Caki2 (cell line): ENCODE measurements around the gene TEX22. TPM values are rescaled to one million over a fixed set of nuclear protein-coding genes. Genes with fewer than 3 reads are reported as not detected.

Experiments
- DNase-seq: peaks from one replicate; pipeline ENCODE4 v3.0.0-alpha.2; 2015; ENCODE audit warnings: low read depth
- in situ Hi-C: cut with HindIII; loops from 2 replicates; pipeline ENCODE4 v1.10.0; 2016; ENCODE audit warnings: low sequenced_read_pairs, low pct_unique_long_range_greater_than_20kb, mixed read lengths
- total RNA-seq: library from RNA; depleted of rRNA; stranded (reverse); fragments of >200 nt; shearing (Covaris generic); gene quantifications from 2 replicates; pipeline ENCODE4 v1.2.3, GENCODE V29; 2014; ENCODE audit warnings: low replicate concordance

Gene TEX22
- total RNA-seq, 1 experiment from 2014 or later, result 0.24 TPM

DNA sequence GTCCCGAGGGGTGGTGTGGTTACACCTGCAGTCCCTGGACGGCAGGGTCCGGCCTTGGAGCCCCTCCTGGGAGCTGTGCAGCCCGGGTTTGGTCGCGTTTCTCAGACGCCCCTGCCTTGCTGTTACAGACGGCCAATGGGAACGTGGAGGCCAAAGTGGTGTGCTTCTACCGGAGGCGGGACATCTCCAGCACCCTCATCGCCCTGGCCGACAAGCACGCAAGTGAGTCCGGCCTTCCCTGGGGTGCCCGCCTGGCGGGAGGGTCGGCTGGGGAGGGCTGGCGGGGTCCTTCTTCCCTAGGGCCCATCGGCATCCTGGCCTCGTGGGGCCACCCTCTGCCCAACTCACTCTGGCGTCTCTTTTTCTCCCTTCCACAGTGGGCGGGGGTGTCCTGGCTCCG lies 47.0 kb downstream of the TEX22 start:
- in situ Hi-C loops, result no loop called here

DNA sequence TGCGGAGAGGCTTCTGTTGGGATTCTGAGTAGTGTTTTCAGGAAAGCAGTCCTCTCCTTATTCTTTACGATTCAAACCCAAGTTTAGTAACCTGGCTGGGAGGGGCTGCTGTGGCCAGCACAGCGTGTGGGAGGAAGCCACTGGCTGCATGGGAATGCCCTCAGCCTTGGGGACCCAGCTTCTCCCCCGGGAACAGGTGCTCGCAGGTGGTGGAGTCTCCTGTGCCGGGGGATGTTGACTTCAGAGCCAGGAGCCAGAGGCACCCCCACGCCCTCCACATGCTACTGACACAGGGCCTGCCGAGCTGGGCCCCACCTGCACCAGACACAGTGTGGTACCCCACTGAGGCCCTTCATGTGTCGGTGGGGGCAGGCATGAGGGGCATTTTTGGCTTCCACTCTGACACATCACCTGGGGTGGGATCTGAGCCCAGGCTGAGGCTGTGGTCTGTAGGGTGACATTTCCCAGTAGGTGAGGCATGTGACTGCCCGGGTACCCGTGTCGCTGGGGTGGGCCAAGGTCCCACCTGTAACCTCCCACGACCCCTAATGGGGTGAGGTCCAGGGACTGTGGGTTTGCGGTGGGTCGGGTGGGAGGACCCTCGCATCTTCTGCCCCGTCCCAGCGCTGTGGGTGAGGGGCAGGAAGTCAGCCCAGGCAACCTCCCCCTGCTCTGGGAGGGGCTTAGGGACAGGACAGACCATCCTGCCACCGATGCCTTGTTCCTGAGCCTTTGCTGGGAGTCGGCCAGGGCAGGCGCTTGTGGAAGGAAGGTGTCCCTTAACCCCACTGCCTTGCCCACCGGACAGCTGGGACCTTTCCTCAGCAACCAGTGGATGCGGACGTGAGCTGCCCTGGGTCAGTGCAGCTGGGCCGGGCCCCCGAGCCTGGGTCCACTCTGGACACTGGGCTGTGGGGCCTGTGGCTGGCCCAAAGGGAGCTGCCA lies 47.8 kb downstream of the TEX22 start:
- no peak for DNase-seq
- in situ Hi-C loops, result no loop called here

More for the DNA sequence above, 47.0 kb downstream of the TEX22 start:
- DNase-seq, result no peak

- no peak for DNase-seq
These were observed 48.6 kb downstream of the TEX22 start for GRCh38 chr14:105446971-105447370.

DNA sequence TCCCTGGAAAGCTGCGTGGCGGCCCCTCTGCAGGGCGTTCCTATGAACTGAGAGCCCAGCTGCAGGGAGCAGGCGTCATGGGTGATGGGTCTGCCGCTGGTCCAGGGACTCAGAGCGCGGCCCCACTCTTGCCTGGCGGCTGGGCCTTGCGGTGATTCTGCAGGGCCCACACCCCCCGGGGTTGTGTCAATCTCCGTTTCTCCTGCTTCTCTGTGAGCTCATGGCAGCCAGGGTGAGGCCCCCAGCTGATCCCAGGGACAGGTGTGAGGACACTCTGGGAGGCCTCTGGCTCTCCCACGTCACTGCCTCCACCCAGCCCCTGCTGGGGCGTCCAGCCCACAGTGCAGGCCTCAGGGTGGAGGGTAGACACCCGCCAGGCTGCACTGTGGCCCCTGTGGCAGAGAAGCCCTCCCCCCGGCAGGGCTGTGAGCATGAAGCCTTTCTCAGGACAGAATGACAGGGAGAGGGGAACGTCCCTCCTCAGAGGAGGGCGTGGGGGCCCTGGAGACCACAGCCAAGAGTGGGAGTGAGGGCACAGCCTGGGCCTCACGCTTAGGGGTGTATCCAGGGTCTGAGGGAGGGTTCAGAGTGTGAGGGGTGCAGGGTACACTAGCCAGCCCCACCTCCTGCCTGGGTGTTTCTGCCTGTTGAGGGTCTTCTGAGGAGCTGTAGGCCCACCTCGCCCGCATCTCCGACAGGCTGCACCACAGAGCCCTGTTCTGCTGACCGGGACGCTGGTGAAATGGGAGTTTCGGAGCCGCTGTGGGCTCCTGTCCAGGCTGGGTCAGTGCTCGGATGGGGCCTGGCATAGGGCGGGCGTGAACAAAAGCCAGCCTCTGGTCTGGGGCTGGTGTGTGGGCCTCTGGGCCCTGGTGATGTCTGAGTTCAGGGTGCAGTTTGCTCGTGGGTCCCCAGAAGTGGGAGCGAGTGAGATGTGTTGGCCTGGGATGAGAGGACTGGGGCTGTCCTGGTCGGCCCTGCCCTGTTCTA lies 49.6 kb downstream of the TEX22 start:
- no peak for DNase-seq
- in situ Hi-C loops, result no loop called here

More at GRCh38 chr14:105446971-105447370, 48.6 kb downstream of the TEX22 start:
- in situ Hi-C loops, result no loop called here

DNA sequence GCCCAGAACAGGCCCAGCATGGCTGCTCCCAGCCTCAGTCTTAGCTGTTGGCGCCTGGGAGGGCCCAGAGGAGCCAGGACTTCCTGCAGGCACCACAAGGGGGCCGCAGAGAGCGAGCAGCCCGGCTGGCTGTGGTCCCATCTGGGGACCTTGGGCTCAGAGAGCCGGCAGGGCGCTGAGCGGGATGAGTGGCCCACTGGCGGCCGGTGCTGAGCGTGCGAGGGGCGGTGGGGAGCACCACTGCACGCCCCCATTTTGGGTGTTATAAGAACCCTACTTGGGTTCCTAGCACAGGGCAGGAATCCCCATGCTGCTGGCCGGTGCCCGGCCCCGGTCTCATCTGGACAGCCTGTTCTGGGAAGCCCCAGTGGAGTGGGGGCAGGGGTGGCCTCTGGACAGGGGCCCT lies 50.4 kb downstream of the TEX22 start:
- no peak for DNase-seq
- in situ Hi-C loops, result no loop called here

DNA sequence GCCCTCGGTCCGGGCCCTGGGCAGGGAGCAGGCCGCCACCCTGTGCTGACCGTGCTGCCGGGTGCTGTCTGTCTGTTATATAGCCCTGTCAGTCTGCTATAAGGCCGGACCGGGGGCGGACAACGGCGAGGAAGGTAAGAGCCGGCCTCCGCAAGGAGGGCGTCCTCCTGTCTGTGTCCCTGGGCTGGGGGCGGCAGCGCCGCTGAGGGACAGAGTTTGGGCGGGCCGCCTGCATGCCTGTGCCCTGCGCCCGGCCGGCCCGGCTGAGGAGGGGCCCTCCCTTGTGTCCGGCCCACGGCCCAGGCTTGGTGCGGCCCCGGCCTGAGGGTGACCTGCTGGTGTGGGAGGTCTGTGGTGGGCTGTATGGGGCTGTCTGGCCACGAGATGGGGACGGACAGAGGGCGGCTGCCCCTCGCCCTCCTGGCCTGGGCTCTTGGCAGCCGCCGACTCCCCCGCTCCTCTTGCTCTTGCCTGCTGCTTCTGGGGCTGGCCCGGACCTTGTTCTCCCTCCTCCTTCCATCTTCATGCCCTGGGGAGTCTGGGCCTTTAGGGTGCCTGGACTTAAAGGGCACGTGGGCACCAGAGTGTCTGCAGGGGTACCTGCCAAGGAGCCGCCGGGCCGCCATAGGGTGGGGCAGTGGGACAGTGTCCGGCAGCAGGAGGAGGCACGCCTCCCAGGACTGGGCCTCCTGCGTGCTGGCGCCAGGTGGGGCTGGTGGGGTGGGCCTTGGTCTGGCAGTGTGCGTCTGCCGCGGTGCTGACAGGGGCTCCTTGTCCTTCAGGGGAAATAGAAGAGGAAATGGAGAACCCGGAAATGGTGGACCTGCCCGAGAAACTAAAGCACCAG lies 51.2 kb downstream of the TEX22 start:
- in situ Hi-C loops, result no loop called here

DNA sequence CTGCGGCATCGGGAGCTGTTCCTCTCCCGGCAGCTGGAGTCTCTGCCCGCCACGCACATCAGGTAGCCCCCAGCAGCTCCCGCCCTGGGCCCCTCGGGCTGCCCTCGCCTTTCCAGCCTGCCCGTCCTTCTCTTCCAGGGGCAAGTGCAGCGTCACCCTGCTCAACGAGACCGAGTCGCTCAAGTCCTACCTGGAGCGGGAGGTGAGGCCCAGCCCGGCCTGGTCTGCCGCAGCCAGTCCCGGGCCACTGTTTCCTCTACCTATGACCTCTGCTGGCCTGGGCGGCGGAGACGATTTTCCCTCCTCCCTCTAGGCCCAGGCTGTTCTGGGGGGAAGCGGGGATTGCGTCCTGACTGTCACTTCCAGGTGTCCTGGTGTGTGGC lies 51.8 kb downstream of the TEX22 start:
- in situ Hi-C loops, result no loop called here
- DNase-seq, result no peak

More for the DNA sequence above, 51.2 kb downstream of the TEX22 start:
- DNase-seq, result no peak

GRCh38 chr14:105450864-105451720 lies 52.8 kb downstream of the TEX22 start:
- in situ Hi-C loops, result no loop called here
- no peak for DNase-seq

DNA sequence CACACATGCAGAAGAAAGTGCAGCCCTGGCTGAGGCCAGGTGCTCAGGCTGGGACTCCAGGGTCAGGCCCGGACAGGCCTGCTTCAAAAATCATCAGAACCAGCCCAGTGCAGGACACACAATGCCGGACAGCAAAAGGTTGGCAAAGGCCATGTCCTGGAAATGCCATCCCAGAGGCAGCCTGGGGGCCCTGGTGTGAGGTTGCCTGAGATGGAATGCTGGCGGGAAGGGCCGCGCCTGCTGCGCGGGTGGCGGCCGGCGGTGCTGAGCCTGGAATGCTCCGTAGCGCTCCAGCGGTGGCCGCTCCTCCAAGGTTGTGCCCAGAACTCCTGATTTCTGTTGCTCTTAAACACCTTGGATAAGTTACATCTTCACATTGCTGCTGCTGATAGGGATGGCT lies 54.6 kb downstream of the TEX22 start:
- no peak for DNase-seq
- in situ Hi-C loops, result no loop called here

DNA sequence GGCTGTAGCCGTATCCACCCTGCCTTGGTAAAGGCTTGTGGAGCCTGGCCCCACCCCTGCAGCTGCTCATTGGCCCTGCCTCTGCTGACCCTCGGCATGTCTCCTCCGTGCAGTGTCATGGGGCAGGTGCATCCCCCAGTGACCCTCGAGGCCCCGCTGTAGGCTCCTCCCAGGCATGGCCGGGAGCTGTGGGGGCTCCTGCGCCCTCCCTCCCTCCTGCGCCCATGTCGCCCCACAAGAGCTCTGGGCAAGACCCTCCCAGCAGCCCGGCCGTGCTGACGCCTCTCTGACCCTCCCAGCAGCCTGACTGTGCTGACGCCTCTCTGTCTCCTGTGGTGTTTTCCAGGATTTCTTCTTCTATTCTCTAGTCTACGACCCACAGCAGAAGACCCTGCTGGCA lies 55.5 kb downstream of the TEX22 start:
- in situ Hi-C loops, result no loop called here
- DNase-seq, result no peak

- in situ Hi-C loops, result no loop called here
- no peak for DNase-seq
These were observed 56.8 kb downstream of the TEX22 start for GRCh38 chr14:105455086-105455640.

GRCh38 chr14:105455766-105456660 lies 57.7 kb downstream of the TEX22 start:
- no peak for DNase-seq
- in situ Hi-C loops, result no loop called here

GRCh38 chr14:105456736-105457617 lies 58.6 kb downstream of the TEX22 start:
- no peak for DNase-seq
- in situ Hi-C loops, result no loop called here

GRCh38 chr14:105458010-105458409 lies 59.7 kb downstream of the TEX22 start:
- in situ Hi-C loops, result no loop called here
- DNase-seq, result no peak

DNA sequence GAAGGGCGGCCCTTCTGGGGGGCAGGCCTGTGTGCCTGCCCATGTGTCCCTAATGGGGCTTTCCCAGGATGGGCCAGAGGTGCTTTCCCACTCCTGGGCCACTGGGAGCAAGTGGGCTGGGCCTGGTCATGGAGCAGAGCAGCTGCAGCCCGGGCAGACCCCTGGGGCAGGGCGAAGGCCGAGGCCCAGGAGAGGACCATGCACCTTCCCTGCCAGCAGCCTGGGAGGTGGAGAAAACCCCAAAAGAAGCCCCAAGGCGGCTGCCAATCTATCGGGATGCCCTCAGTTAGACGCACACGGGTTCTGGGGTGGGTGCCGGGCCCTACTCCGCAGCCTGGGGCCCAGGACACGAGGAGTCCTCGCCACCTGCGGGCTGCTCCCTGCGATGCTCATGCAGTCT lies 60.2 kb downstream of the TEX22 start:
- in situ Hi-C loops, result no loop called here
- no peak for DNase-seq
